Body of pancreas (tissue), 4 donors: Measurements from ENCODE around the gene DDX42.

Experiments
- POLR2A ChIP-seq, 3 donors: fragments of 450-650 bp; IDR thresholded peaks; one replicate each; pipeline ENCODE4 v1.6.1; 2016; ENCODE audit warnings: antibody characterized with exemption in 3 of 3, mild to moderate bottlenecking in 2 of 3
- TF ChIP-seq, protein P1 (sequence below), 7 experiments: fragments of 450-650 bp in 4 of 7; fragments of 200-600 bp in 3 of 7; sonication (generic) in 3 of 7; IDR thresholded peaks; one replicate each; pipeline ENCODE4 v1.5.1; 2016 to 2019; ENCODE audit warnings: antibody characterized with exemption in 7 of 7

DNA sequence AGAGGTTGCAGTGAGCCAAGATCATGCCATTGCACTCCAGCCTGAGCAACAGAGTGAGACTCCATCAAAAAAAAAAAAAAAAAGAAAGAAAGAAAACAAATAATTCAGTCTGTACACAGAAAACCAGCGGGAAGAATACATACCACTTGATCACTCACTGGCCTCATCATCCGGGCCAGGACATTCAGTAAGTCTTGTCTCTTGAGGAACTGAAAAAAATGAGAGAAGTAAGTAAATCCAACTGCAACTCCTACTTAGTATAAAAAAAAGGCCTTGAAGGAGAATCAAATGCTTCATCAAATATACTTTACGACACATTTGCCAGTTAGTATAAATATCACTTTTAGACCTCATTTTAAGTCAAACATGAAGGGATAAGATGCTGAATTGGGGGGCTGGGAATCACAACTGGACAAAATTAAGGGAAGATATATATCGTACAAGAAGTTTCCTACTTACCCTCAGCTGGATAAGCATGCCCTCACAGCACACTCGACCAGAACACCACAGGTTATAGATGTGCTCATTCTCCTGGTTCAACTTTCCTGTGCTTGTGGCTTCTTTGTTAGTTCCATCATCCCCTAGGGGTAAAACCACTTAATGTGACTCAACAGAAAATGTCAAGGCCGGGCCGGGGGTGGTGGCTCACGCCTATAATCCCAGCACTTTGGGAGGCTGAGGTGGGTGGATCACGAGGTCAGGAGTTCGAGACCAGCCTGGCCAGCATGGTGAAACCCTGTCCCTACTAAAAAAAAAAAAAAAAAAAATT, 13.0 kb upstream of the DDX42 start:
- TF ChIP-seq, protein P1, sequence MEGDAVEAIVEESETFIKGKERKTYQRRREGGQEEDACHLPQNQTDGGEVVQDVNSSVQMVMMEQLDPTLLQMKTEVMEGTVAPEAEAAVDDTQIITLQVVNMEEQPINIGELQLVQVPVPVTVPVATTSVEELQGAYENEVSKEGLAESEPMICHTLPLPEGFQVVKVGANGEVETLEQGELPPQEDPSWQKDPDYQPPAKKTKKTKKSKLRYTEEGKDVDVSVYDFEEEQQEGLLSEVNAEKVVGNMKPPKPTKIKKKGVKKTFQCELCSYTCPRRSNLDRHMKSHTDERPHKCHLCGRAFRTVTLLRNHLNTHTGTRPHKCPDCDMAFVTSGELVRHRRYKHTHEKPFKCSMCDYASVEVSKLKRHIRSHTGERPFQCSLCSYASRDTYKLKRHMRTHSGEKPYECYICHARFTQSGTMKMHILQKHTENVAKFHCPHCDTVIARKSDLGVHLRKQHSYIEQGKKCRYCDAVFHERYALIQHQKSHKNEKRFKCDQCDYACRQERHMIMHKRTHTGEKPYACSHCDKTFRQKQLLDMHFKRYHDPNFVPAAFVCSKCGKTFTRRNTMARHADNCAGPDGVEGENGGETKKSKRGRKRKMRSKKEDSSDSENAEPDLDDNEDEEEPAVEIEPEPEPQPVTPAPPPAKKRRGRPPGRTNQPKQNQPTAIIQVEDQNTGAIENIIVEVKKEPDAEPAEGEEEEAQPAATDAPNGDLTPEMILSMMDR (IDR thresholded peaks at IDR 0.05) = no peak
- no peak for TF ChIP-seq POLR2A (IDR thresholded peaks at IDR 0.05)
